Measurements from ENCODE around the gene POLH. TPM values are rescaled to one million over a fixed set of nuclear protein-coding genes. Genes with fewer than 3 reads are reported as not detected.
A peak's percentile ranks its signal among the peaks of the same experiment; 100 is the strongest.

The POLH gene
- total and polyA plus RNA-seq, 12 donors, result 2.1 to 11.2 (median 8.3) TPM

GRCh38 chr6:43608310-43608763 is 32.4 kb downstream of the POLH start:
- ATAC-seq, result peak in 7 of 8 donors; percentile 38 to 73 (median 61)
- Histone ChIP-seq H3K4me3 (no peak overlapping the region), H3K9me3 (no peaks in the 10 kb centered on the region), H3K27me3 (no peaks in the 10 kb centered on the region), H3K36me3 (peaks cover 0 to 92% (median 44%) of the 10 kb centered on the region in 9 donors), H3K4me1 (peaks cover 0 to 13% (median 0%) of the 10 kb centered on the region in 9 donors), H3K27ac (no peak overlapping the region)
- intact Hi-C loops (cut with DNase I), result loop anchor here in 9 of 10 donors (2.0 to 10.0 kb wide), 4 partner anchors 466 to 476 kb away; no protein-coding TSS in a partner anchor
- DNase-seq, result peak in 1 of 2 donors; percentile 65
- WGBS, 2 donors, result 3% methylated on average over 5 of the region's 5 CpGs
- TF ChIP-seq CTCF (IDR thresholded peaks at IDR 0.05), result peak; percentile 61 to 87 (median 78)

- no peak for TF ChIP-seq CTCF (IDR thresholded peaks at IDR 0.05)
- intact Hi-C loops (cut with DNase I), result loop anchor here in 9 of 10 donors (2.0 to 10.0 kb wide), 4 partner anchors 466 to 476 kb away; no protein-coding TSS in a partner anchor
Measured at GRCh38 chr6:43608807-43609206, 32.8 kb downstream of the POLH start.

GRCh38 chr6:43609402-43609801 is 33.4 kb downstream of the POLH start:
- H3K36me3 ChIP-seq, result peaks cover 0 to 92% (median 49%) of the 10 kb centered on the region in 9 donors
- 96 to 97% methylated on average over 1 of the region's 1 CpG for WGBS, 2 donors

More at GRCh38 chr6:43608807-43609206, 32.8 kb downstream of the POLH start:
- Histone ChIP-seq H3K4me1 (peaks cover 0 to 13% (median 0%) of the 10 kb centered on the region in 9 donors), H3K4me3 (no peak overlapping the region), H3K27ac (no peak overlapping the region), H3K27me3 (no peaks in the 10 kb centered on the region), H3K36me3 (peaks cover 0 to 92% (median 48%) of the 10 kb centered on the region in 9 donors), H3K9me3 (no peaks in the 10 kb centered on the region)
- WGBS, 2 donors, result 68 to 78% methylated on average over 1 of the region's 1 CpG
- ATAC-seq (no peak), DNase-seq (no peak)

GRCh38 chr6:43610431-43610830 is 34.4 kb downstream of the POLH start:
- 95 to 98% methylated on average over 5 of the region's 5 CpGs for WGBS, 2 donors
- ATAC-seq, result no peak
- H3K27ac ChIP-seq, result no peak overlapping the region
- H3K27me3 ChIP-seq, result no peaks in the 10 kb centered on the region
- no peak overlapping the region for H3K4me3 ChIP-seq
- no peaks in the 10 kb centered on the region for H3K9me3 ChIP-seq
- peaks cover 0 to 13% (median 0%) of the 10 kb centered on the region in 9 donors for H3K4me1 ChIP-seq
- no peak for TF ChIP-seq CTCF (IDR thresholded peaks at IDR 0.05)
- DNase-seq, result no peak
- intact Hi-C loops (cut with DNase I), result no loop called here
- peaks cover 0 to 92% (median 39%) of the 10 kb centered on the region in 9 donors for H3K36me3 ChIP-seq

More at GRCh38 chr6:43609402-43609801, 33.4 kb downstream of the POLH start:
- Histone ChIP-seq H3K27me3 (no peaks in the 10 kb centered on the region), H3K4me1 (peaks cover 0 to 13% (median 0%) of the 10 kb centered on the region in 9 donors), H3K4me3 (no peak overlapping the region), H3K9me3 (no peaks in the 10 kb centered on the region), H3K27ac (no peak overlapping the region)
- DNase-seq (no peak), ATAC-seq (no peak)
- intact Hi-C loops (cut with DNase I), result loop anchor here in 9 of 10 donors (2.0 to 10.0 kb wide), 4 partner anchors 465 to 475 kb away; no protein-coding TSS in a partner anchor
- TF ChIP-seq CTCF (IDR thresholded peaks at IDR 0.05), result no peak
